Measurements from ENCODE around the gene TAS2R30. TPM values are rescaled to one million over a fixed set of nuclear protein-coding genes. Genes with fewer than 3 reads are reported as not detected.

The TAS2R30 gene
- total RNA-seq, 1 experiment from 2014 or later: 1.4 TPM

GRCh38 chr12:11108862-11109261, 25.6 kb downstream of the TAS2R30 start:
- peaks cover 8% of the 10 kb centered on the region for H3K4me1 Mint-ChIP-seq
- DNase-seq (ENCODE audit: low spot score): no peak
- ChIA-PET CTCF (no interaction called here), POLR2A (no interaction called here)
- no peak overlapping the region for H3K27ac Mint-ChIP-seq
- H3K36me3 Mint-ChIP-seq: peaks cover 61% of the 10 kb centered on the region
- H3K27me3 Mint-ChIP-seq (ENCODE audit: low read depth): no peaks in the 10 kb centered on the region
- no peak for ATAC-seq
- peaks cover 45% of the 10 kb centered on the region for H3K9me3 Mint-ChIP-seq
- H3K4me3 Mint-ChIP-seq: no peak overlapping the region
- TF ChIP-seq ZBTB21 (CRISPR knock-in tag; IDR thresholded peaks at IDR 0.05; ENCODE audit: borderline replicate concordance): no peak
- TF ChIP-seq ELF4 (CRISPR knock-in tag; IDR thresholded peaks at IDR 0.05; ENCODE audit: low read depth): no peak
- no peak for TF ChIP-seq NR2C2 (CRISPR knock-in tag; IDR thresholded peaks at IDR 0.05)

GRCh38 chr12:11107719-11108118, 26.7 kb downstream of the TAS2R30 start:
- no peaks in the 10 kb centered on the region for H3K27me3 Mint-ChIP-seq (ENCODE audit: low read depth)
- ATAC-seq (no peak), DNase-seq (ENCODE audit: low spot score) (no peak)
- H3K4me3 Mint-ChIP-seq: no peak overlapping the region
- peaks cover 8% of the 10 kb centered on the region for H3K4me1 Mint-ChIP-seq
- peaks cover 59% of the 10 kb centered on the region for H3K36me3 Mint-ChIP-seq
- TF ChIP-seq IRF1 (CRISPR knock-in tag; IDR thresholded peaks at IDR 0.05) (no peak), USF1 (CRISPR knock-in tag; IDR thresholded peaks at IDR 0.05) (no peak), PREB (CRISPR knock-in tag; IDR thresholded peaks at IDR 0.05; ENCODE audit: borderline replicate concordance) (no peak)
- H3K27ac Mint-ChIP-seq: no peak overlapping the region
- H3K9me3 Mint-ChIP-seq: peaks cover 43% of the 10 kb centered on the region
- POLR2A ChIA-PET: no interaction called here
- CTCF ChIA-PET: interaction anchor here (0.9 kb wide), 1 partner anchor 91 kb away, joined by 5 read pairs; no protein-coding TSS in a partner anchor

- H3K9me3 Mint-ChIP-seq: peaks cover 30% of the 10 kb centered on the region
- no peak overlapping the region for H3K27ac Mint-ChIP-seq
- ATAC-seq: no peak
- H3K4me1 Mint-ChIP-seq: peaks cover 8% of the 10 kb centered on the region
- no peak overlapping the region for H3K4me3 Mint-ChIP-seq
- ChIA-PET CTCF (interaction anchor here (0.7 kb wide), 1 partner anchor 34 kb away, joined by 3 read pairs; no protein-coding TSS in a partner anchor), POLR2A (no interaction called here)
- DNase-seq (ENCODE audit: low spot score): no peak
- H3K27me3 Mint-ChIP-seq (ENCODE audit: low read depth): no peaks in the 10 kb centered on the region
- peaks cover 51% of the 10 kb centered on the region for H3K36me3 Mint-ChIP-seq
- TF ChIP-seq TEAD4 (CRISPR knock-in tag; IDR thresholded peaks at IDR 0.05) (no peak), ZSCAN18 (CRISPR knock-in tag; IDR thresholded peaks at IDR 0.05) (no peak), ZNF281 (CRISPR knock-in tag; IDR thresholded peaks at IDR 0.05) (no peak), MLX (CRISPR knock-in tag; IDR thresholded peaks at IDR 0.05) (no peak), ATF6 (CRISPR knock-in tag; IDR thresholded peaks at IDR 0.05) (no peak), OVOL2 (CRISPR knock-in tag; IDR thresholded peaks at IDR 0.05; ENCODE audit: borderline replicate concordance) (no peak), CREM (CRISPR knock-in tag; IDR thresholded peaks at IDR 0.05) (no peak), ZNF232 (CRISPR knock-in tag; IDR thresholded peaks at IDR 0.05) (no peak), GRHL2 (CRISPR knock-in tag; IDR thresholded peaks at IDR 0.05; ENCODE audit: insufficient replicate concordance, severe bottlenecking) (no peak), ZBTB43 (CRISPR knock-in tag; IDR thresholded peaks at IDR 0.05) (no peak), RELA (CRISPR knock-in tag; IDR thresholded peaks at IDR 0.05; ENCODE audit: borderline replicate concordance) (no peak), NFYB (CRISPR knock-in tag; conservative IDR thresholded peaks at IDR 0.05; ENCODE audit: low read depth) (no peak), E2F4 (CRISPR knock-in tag; IDR thresholded peaks at IDR 0.05; ENCODE audit: borderline replicate concordance, low read depth) (no peak), ZBTB21 (CRISPR knock-in tag; IDR thresholded peaks at IDR 0.05; ENCODE audit: borderline replicate concordance) (no peak)
Observed at GRCh38 chr12:11106288-11106687, 28.2 kb downstream of the TAS2R30 start.
